Osteoblast (primary cell): ENCODE data around the gene RPL31. TPM values are rescaled to one million over a fixed set of nuclear protein-coding genes. Genes with fewer than 3 reads are reported as not detected.
"Not testable (repeated sequence)": the region's sequence is repeated elsewhere in the genome, so short reads cannot be mapped to it uniquely, and the experiment has no call there.

ENCODE experiments used
- DNase-seq: peaks from one replicate; pipeline ENCODE4 v3.0.0; 2011; ENCODE audit warnings: low spot score, mixed read lengths; ENCODE audit not compliant: insufficient read length; ENCODE audit errors: missing footprints
- H2AFZ ChIP-seq: 2 replicates; pipeline ENCODE4 v1.6.0; 2011; ENCODE audit warnings: mild to moderate bottlenecking, low read length
- H3K27ac ChIP-seq: 2 replicates; pipeline ENCODE4 v1.5.1; 2011; ENCODE audit warnings: mild to moderate bottlenecking, low read depth, low read length, moderate library complexity
- H3K27me3 ChIP-seq: 2 replicates; pipeline ENCODE4 v1.6.0; 2012; ENCODE audit warnings: mild to moderate bottlenecking, control low read depth, inconsistent platforms, low read length, moderate library complexity; ENCODE audit not compliant: insufficient read depth
- H3K36me3 ChIP-seq: 2 replicates; pipeline ENCODE4 v1.5.1; 2011; ENCODE audit warnings: mild to moderate bottlenecking, low read length, control low read depth, moderate library complexity; ENCODE audit not compliant: insufficient read depth
- H3K4me1 ChIP-seq: 2 replicates; pipeline ENCODE4 v1.5.1; 2011; ENCODE audit warnings: mild to moderate bottlenecking, low read length, control low read depth, moderate library complexity; ENCODE audit not compliant: insufficient read depth
- H3K4me2 ChIP-seq: 2 replicates; pipeline ENCODE4 v1.6.0; 2011; ENCODE audit warnings: mild to moderate bottlenecking, low read length; ENCODE audit not compliant: insufficient read depth
- H3K4me3 ChIP-seq: fragments of 200-600 bp; sonication (generic); 3 replicates; pipeline ENCODE4 v1.5.1; 2012; ENCODE audit warnings: mild to moderate bottlenecking, low read length, inconsistent platforms; ENCODE audit not compliant: insufficient read depth
- H3K79me2 ChIP-seq: 2 replicates; pipeline ENCODE4 v1.6.0; 2012; ENCODE audit warnings: mild to moderate bottlenecking, low read length, control low read depth, inconsistent platforms; ENCODE audit not compliant: insufficient read depth
- H3K9me3 ChIP-seq: 2 replicates; pipeline ENCODE4 v1.5.1; 2011; ENCODE audit warnings: low read depth, low read length, control low read depth
- H4K20me1 ChIP-seq: 2 replicates; pipeline ENCODE4 v1.6.0; 2012; ENCODE audit warnings: mild to moderate bottlenecking, low read length, control low read depth; ENCODE audit not compliant: insufficient read depth
- CTCF ChIP-seq: IDR thresholded peaks from 2 replicates; pipeline ENCODE4 v1.5.1; 2011; ENCODE audit warnings: mild to moderate bottlenecking, low read depth, low read length, moderate library complexity; ENCODE audit errors: extremely low read depth
- total RNA-seq: library from RNA; depleted of rRNA; stranded (reverse); fragments of >200 nt; gene quantifications from 2 replicates; pipeline ENCODE4 v1.2.3, GENCODE V29; 2012

The RPL31 gene
- total RNA-seq, 1 donor = 760 TPM

GRCh38 chr2:101047774-101048173, 45.7 kb downstream of the RPL31 start:
- no peaks in the 10 kb centered on the region for H4K20me1 ChIP-seq
- no peaks in the 10 kb centered on the region for H3K4me1 ChIP-seq
- no peak overlapping the region for H3K27ac ChIP-seq
- H3K27me3 ChIP-seq = peaks cover 1% of the 10 kb centered on the region
- H3K36me3 ChIP-seq = no peaks in the 10 kb centered on the region
- H3K4me3 ChIP-seq = no peak overlapping the region
- no peaks in the 10 kb centered on the region for H3K9me3 ChIP-seq
- TF ChIP-seq CTCF = no peak
- peak; percentile 75 for DNase-seq
- H3K79me2 ChIP-seq = no peaks in the 10 kb centered on the region
- H2AFZ ChIP-seq = no peak overlapping the region
- H3K4me2 ChIP-seq = no peak overlapping the region

DNA sequence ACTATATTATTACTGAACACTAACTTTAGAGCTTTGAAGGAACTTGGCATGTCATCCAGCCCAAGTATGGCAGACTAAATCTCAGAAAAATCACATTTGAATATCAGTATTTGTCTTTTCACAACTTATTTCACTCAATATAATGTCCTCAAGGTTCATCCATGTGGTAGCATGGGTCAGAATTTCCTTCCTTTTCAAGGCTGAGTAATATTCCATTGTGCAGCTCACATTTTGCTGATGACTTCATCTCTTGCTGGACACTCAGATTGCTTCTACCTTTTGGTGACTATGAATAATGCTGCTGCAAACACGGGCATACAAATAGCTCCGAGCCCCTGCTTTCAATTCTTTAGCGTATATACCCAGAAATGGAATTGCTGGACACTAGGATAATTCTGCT, 46.7 kb downstream of the RPL31 start:
- H3K4me2 ChIP-seq = no peak overlapping the region
- no peaks in the 10 kb centered on the region for H3K27me3 ChIP-seq
- no peaks in the 10 kb centered on the region for H3K36me3 ChIP-seq
- no peak overlapping the region for H3K27ac ChIP-seq
- no peaks in the 10 kb centered on the region for H3K9me3 ChIP-seq
- no peak for DNase-seq
- no peaks in the 10 kb centered on the region for H3K4me1 ChIP-seq
- no peaks in the 10 kb centered on the region for H3K79me2 ChIP-seq
- no peaks in the 10 kb centered on the region for H4K20me1 ChIP-seq
- H2AFZ ChIP-seq = no peak overlapping the region
- no peak overlapping the region for H3K4me3 ChIP-seq
- TF ChIP-seq CTCF = no peak

GRCh38 chr2:101050886-101051285, 48.8 kb downstream of the RPL31 start:
- not testable (repeated sequence) for DNase-seq, H2AFZ ChIP-seq, H3K27ac ChIP-seq, H3K27me3 ChIP-seq, H3K4me2 ChIP-seq, H3K79me2 ChIP-seq, H3K4me3 ChIP-seq, H3K4me1 ChIP-seq, H4K20me1 ChIP-seq, H3K36me3 ChIP-seq, H3K9me3 ChIP-seq

DNA sequence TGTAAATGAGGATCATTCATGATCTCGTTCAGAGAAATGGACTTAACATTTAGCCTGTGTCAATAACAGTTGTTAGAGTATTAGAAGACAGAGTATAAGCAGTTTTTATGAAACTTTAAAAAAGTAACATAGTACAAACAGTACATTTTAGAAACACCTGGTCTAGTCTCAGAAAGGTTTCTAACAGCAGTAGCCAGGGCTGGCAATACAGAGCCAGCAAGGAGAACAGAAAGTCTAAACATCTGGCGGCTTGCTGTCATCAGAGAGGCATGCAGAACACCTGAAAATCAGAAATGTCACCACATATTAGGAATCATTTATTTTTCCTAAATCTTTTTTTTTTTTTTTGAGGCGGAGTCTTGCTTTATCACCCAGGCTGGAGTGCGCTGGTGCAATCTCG, 50.1 kb downstream of the RPL31 start:
- Histone ChIP-seq H2AFZ (no peak overlapping the region), H3K27me3 (no peaks in the 10 kb centered on the region), H3K36me3 (no peaks in the 10 kb centered on the region), H3K4me1 (no peaks in the 10 kb centered on the region), H3K27ac (no peak overlapping the region), H4K20me1 (no peaks in the 10 kb centered on the region), H3K9me3 (no peaks in the 10 kb centered on the region), H3K4me2 (no peak overlapping the region), H3K79me2 (no peaks in the 10 kb centered on the region), H3K4me3 (no peak overlapping the region)
- DNase-seq = no peak
- TF ChIP-seq CTCF = no peak

DNA sequence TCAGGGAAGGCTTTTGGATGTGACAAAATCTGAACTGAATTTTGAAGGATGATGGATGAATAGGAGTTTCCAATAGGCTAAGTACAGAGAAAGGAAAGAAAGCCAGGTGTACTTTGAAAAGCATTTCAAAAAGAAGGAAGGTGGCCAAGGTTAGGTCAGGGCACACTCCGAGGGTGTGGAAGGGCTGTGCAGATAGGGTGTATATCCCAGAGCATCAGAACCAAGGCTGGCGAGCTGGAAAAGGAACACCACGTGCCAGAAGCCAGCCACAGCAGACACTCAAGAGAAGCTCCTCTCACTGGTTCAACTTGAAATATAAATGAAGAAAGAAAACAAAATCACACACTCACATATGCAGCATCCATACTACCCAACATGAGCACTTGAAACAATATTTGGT, 51.0 kb downstream of the RPL31 start:
- TF ChIP-seq CTCF = no peak
- DNase-seq = no peak
- no peaks in the 10 kb centered on the region for H3K36me3 ChIP-seq

More for the DNA sequence above, 51.0 kb downstream of the RPL31 start:
- Histone ChIP-seq H4K20me1 (no peaks in the 10 kb centered on the region), H3K9me3 (no peaks in the 10 kb centered on the region), H3K4me1 (no peaks in the 10 kb centered on the region), H3K79me2 (no peaks in the 10 kb centered on the region), H2AFZ (no peak overlapping the region), H3K27me3 (no peaks in the 10 kb centered on the region), H3K27ac (no peak overlapping the region), H3K4me3 (no peak overlapping the region), H3K4me2 (no peak overlapping the region)
